ENCODE results near the gene NHSL2.

Gene NHSL2

GRCh38 chrX:71930298-71930697 is 19.7 kb downstream of the NHSL2 start:
- Histone ChIP-seq H3K4me3 (ENCODE audit: low read length) (no peak overlapping the region), H3K4me1 (ENCODE audit: control insufficient read depth, insufficient read depth, low read length) (no peaks in the 10 kb centered on the region), H3K9ac (ENCODE audit: low read length) (no peak overlapping the region), H3K36me3 (ENCODE audit: control insufficient read depth, insufficient read depth, low read length) (no peaks in the 10 kb centered on the region), H3K27ac (ENCODE audit: low read depth, low read length) (no peak overlapping the region), H3K27me3 (ENCODE audit: control insufficient read depth, insufficient read depth, low read length) (peaks cover 9% of the 10 kb centered on the region)

- Histone ChIP-seq H3K27ac (ENCODE audit: low read depth, low read length) (no peak overlapping the region), H3K27me3 (ENCODE audit: control insufficient read depth, insufficient read depth, low read length) (peaks cover 9% of the 10 kb centered on the region), H3K36me3 (ENCODE audit: control insufficient read depth, insufficient read depth, low read length) (no peaks in the 10 kb centered on the region), H3K4me1 (ENCODE audit: control insufficient read depth, insufficient read depth, low read length) (peaks cover 10% of the 10 kb centered on the region), H3K9ac (ENCODE audit: low read length) (no peak overlapping the region), H3K4me3 (ENCODE audit: low read length) (no peak overlapping the region)
These were observed 24.8 kb downstream of the NHSL2 start for GRCh38 chrX:71935476-71935875.

- Histone ChIP-seq H3K27me3 (ENCODE audit: control insufficient read depth, insufficient read depth, low read length) (peaks cover 9% of the 10 kb centered on the region), H3K4me3 (ENCODE audit: low read length) (no peak overlapping the region), H3K36me3 (ENCODE audit: control insufficient read depth, insufficient read depth, low read length) (no peaks in the 10 kb centered on the region), H3K9ac (ENCODE audit: low read length) (no peak overlapping the region), H3K4me1 (ENCODE audit: control insufficient read depth, insufficient read depth, low read length) (peaks cover 16% of the 10 kb centered on the region), H3K27ac (ENCODE audit: low read depth, low read length) (no peak overlapping the region)
These were observed 26.0 kb downstream of the NHSL2 start for GRCh38 chrX:71936632-71937031.

- Histone ChIP-seq H3K27ac (ENCODE audit: low read depth, low read length) (no peak overlapping the region), H3K36me3 (ENCODE audit: control insufficient read depth, insufficient read depth, low read length) (no peaks in the 10 kb centered on the region), H3K9ac (ENCODE audit: low read length) (no peak overlapping the region), H3K4me3 (ENCODE audit: low read length) (no peak overlapping the region), H3K4me1 (ENCODE audit: control insufficient read depth, insufficient read depth, low read length) (peaks cover 21% of the 10 kb centered on the region), H3K27me3 (ENCODE audit: control insufficient read depth, insufficient read depth, low read length) (peaks cover 5% of the 10 kb centered on the region)
These were observed 27.7 kb downstream of the NHSL2 start for GRCh38 chrX:71938371-71938770.

GRCh38 chrX:71941145-71941544 is 30.5 kb downstream of the NHSL2 start:
- Histone ChIP-seq H3K27ac (ENCODE audit: low read depth, low read length) (peak overlapping the region; percentile 57), H3K4me3 (ENCODE audit: low read length) (no peak overlapping the region), H3K9ac (ENCODE audit: low read length) (no peak overlapping the region), H3K4me1 (ENCODE audit: control insufficient read depth, insufficient read depth, low read length) (peaks cover 16% of the 10 kb centered on the region), H3K36me3 (ENCODE audit: control insufficient read depth, insufficient read depth, low read length) (no peaks in the 10 kb centered on the region), H3K27me3 (ENCODE audit: control insufficient read depth, insufficient read depth, low read length) (no peaks in the 10 kb centered on the region)

- Histone ChIP-seq H3K36me3 (ENCODE audit: control insufficient read depth, insufficient read depth, low read length) (no peaks in the 10 kb centered on the region), H3K4me3 (ENCODE audit: low read length) (no peak overlapping the region), H3K27me3 (ENCODE audit: control insufficient read depth, insufficient read depth, low read length) (no peaks in the 10 kb centered on the region), H3K9ac (ENCODE audit: low read length) (no peak overlapping the region), H3K27ac (ENCODE audit: low read depth, low read length) (peak overlapping the region; percentile 59), H3K4me1 (ENCODE audit: control insufficient read depth, insufficient read depth, low read length) (peaks cover 15% of the 10 kb centered on the region)
These were observed 31.1 kb downstream of the NHSL2 start for GRCh38 chrX:71941776-71942175.

- Histone ChIP-seq H3K4me3 (ENCODE audit: low read length) (no peak overlapping the region), H3K27me3 (ENCODE audit: control insufficient read depth, insufficient read depth, low read length) (no peaks in the 10 kb centered on the region), H3K4me1 (ENCODE audit: control insufficient read depth, insufficient read depth, low read length) (peaks cover 10% of the 10 kb centered on the region), H3K27ac (ENCODE audit: low read depth, low read length) (no peak overlapping the region), H3K9ac (ENCODE audit: low read length) (no peak overlapping the region), H3K36me3 (ENCODE audit: control insufficient read depth, insufficient read depth, low read length) (no peaks in the 10 kb centered on the region)
These were observed 33.7 kb downstream of the NHSL2 start for GRCh38 chrX:71944369-71944768.

- H3K4me1 ChIP-seq (ENCODE audit: control insufficient read depth, insufficient read depth, low read length), result peaks cover 10% of the 10 kb centered on the region
- no peaks in the 10 kb centered on the region for H3K36me3 ChIP-seq (ENCODE audit: control insufficient read depth, insufficient read depth, low read length)
- H3K27ac ChIP-seq (ENCODE audit: low read depth, low read length), result peak overlapping the region; percentile 25
- H3K9ac ChIP-seq (ENCODE audit: low read length), result no peak overlapping the region
- H3K27me3 ChIP-seq (ENCODE audit: control insufficient read depth, insufficient read depth, low read length), result peaks cover 1% of the 10 kb centered on the region
- H3K4me3 ChIP-seq (ENCODE audit: low read length), result no peak overlapping the region
These were observed 34.7 kb downstream of the NHSL2 start for GRCh38 chrX:71945237-71945805.

GRCh38 chrX:71949363-71949762 is 38.7 kb downstream of the NHSL2 start:
- peaks cover 1% of the 10 kb centered on the region for H3K27me3 ChIP-seq (ENCODE audit: control insufficient read depth, insufficient read depth, low read length)
- H3K4me1 ChIP-seq (ENCODE audit: control insufficient read depth, insufficient read depth, low read length), result peaks cover 6% of the 10 kb centered on the region
- no peak overlapping the region for H3K4me3 ChIP-seq (ENCODE audit: low read length)
- H3K36me3 ChIP-seq (ENCODE audit: control insufficient read depth, insufficient read depth, low read length), result no peaks in the 10 kb centered on the region
- no peak overlapping the region for H3K9ac ChIP-seq (ENCODE audit: low read length)
- no peak overlapping the region for H3K27ac ChIP-seq (ENCODE audit: low read depth, low read length)

GRCh38 chrX:71949844-71950445 is 39.3 kb downstream of the NHSL2 start:
- H3K36me3 ChIP-seq (ENCODE audit: control insufficient read depth, insufficient read depth, low read length), result no peaks in the 10 kb centered on the region
- no peak overlapping the region for H3K27ac ChIP-seq (ENCODE audit: low read depth, low read length)
- peaks cover 1% of the 10 kb centered on the region for H3K27me3 ChIP-seq (ENCODE audit: control insufficient read depth, insufficient read depth, low read length)
- H3K9ac ChIP-seq (ENCODE audit: low read length), result no peak overlapping the region
- H3K4me3 ChIP-seq (ENCODE audit: low read length), result no peak overlapping the region
- peaks cover 10% of the 10 kb centered on the region for H3K4me1 ChIP-seq (ENCODE audit: control insufficient read depth, insufficient read depth, low read length)

GRCh38 chrX:71953391-71953790 is 42.7 kb downstream of the NHSL2 start:
- Histone ChIP-seq H3K4me3 (ENCODE audit: low read length) (no peak overlapping the region), H3K36me3 (ENCODE audit: control insufficient read depth, insufficient read depth, low read length) (no peaks in the 10 kb centered on the region), H3K4me1 (ENCODE audit: control insufficient read depth, insufficient read depth, low read length) (peaks cover 11% of the 10 kb centered on the region), H3K9ac (ENCODE audit: low read length) (no peak overlapping the region), H3K27ac (ENCODE audit: low read depth, low read length) (no peak overlapping the region), H3K27me3 (ENCODE audit: control insufficient read depth, insufficient read depth, low read length) (peaks cover 2% of the 10 kb centered on the region)

- Histone ChIP-seq H3K4me1 (ENCODE audit: control insufficient read depth, insufficient read depth, low read length) (peaks cover 11% of the 10 kb centered on the region), H3K4me3 (ENCODE audit: low read length) (no peak overlapping the region), H3K9ac (ENCODE audit: low read length) (no peak overlapping the region), H3K27ac (ENCODE audit: low read depth, low read length) (peak overlapping the region; percentile 15), H3K27me3 (ENCODE audit: control insufficient read depth, insufficient read depth, low read length) (peaks cover 4% of the 10 kb centered on the region), H3K36me3 (ENCODE audit: control insufficient read depth, insufficient read depth, low read length) (no peaks in the 10 kb centered on the region)
These were observed 43.3 kb downstream of the NHSL2 start for GRCh38 chrX:71953946-71954345.

- no peak overlapping the region for H3K4me3 ChIP-seq (ENCODE audit: low read length)
- H3K9ac ChIP-seq (ENCODE audit: low read length), result no peak overlapping the region
- H3K36me3 ChIP-seq (ENCODE audit: control insufficient read depth, insufficient read depth, low read length), result no peaks in the 10 kb centered on the region
- peaks cover 11% of the 10 kb centered on the region for H3K4me1 ChIP-seq (ENCODE audit: control insufficient read depth, insufficient read depth, low read length)
- H3K27ac ChIP-seq (ENCODE audit: low read depth, low read length), result peak overlapping the region; percentile 15
- peaks cover 4% of the 10 kb centered on the region for H3K27me3 ChIP-seq (ENCODE audit: control insufficient read depth, insufficient read depth, low read length)
These were observed 43.8 kb downstream of the NHSL2 start for GRCh38 chrX:71954458-71954857.

Data from rectal smooth muscle tissue (tissue), 1 donor.